HepG2 (cell line): ENCODE measurements around the gene TLNRD1. TPM values are rescaled to one million over a fixed set of nuclear protein-coding genes. Genes with fewer than 3 reads are reported as not detected.

Experiments used
- HNF1A ChIP-seq, 2 experiments: sonication (generic) in 1 of 2; formaldehyde crosslinking in 1 of 2; IDR thresholded peaks; 2 replicates each; pipeline versions ENCODE4 v1.4.0 to v1.6.1; 2016 to 2020; ENCODE audit warnings: borderline replicate concordance in 1 of 2, low read depth in 1 of 2, mild to moderate bottlenecking in 1 of 2, missing genetic modification reagents in 1 of 2
- POGZ ChIP-seq: sonication (generic); formaldehyde crosslinking; IDR thresholded peaks from 2 replicates; pipeline ENCODE4 v1.4.0; 2020; ENCODE audit warnings: mild to moderate bottlenecking, missing genetic modification reagents
- SETDB1 ChIP-seq: sonication (generic); formaldehyde crosslinking; IDR thresholded peaks from 2 replicates; pipeline ENCODE4 v1.5.1; 2020; ENCODE audit warnings: missing genetic modification reagents, mild to moderate bottlenecking, borderline replicate concordance
- TFDP1 ChIP-seq: IDR thresholded peaks from 2 replicates; pipeline ENCODE4 v1.6.1; 2016; ENCODE audit warnings: missing compliant biosample characterization, missing genetic modification reagents, borderline replicate concordance
- UBTF ChIP-seq: sonication (generic); formaldehyde crosslinking; IDR thresholded peaks from 2 replicates; pipeline ENCODE4 v1.4.0; 2020; ENCODE audit warnings: mild to moderate bottlenecking, missing genetic modification reagents
- ZNF136 ChIP-seq: sonication (generic); formaldehyde crosslinking; IDR thresholded peaks from 2 replicates; pipeline ENCODE4 v1.8.1; 2022; ENCODE audit warnings: low read depth, mild to moderate bottlenecking, moderate library complexity, missing genetic modification reagents
- polyA plus RNA-seq, 8 experiments: library from polyadenylated mRNA; depleted of rRNA in 3 of 8; stranded (reverse) in 7 of 8; unstranded in 1 of 8; fragments of >200 nt; fragmentation: Illumina TruSeq in 4 of 8; extraction: Trizol in 4 of 8; gene quantifications; 2 replicates each; pipeline versions ENCODE4 v1.2.1 to v1.2.3, GENCODE V29; 2011 to 2016; ENCODE audit warnings: low read depth in 4 of 8, missing spikeins in 1 of 8, mixed read lengths in 1 of 8; ENCODE audit not compliant: insufficient read depth in 1 of 8
- total RNA-seq, 5 experiments: library from RNA; depleted of rRNA; stranded (reverse); fragments of >200 nt; fragmentation: Illumina TruSeq; extraction: Trizol; gene quantifications; 2 replicates each; pipeline ENCODE4 v1.2.3, GENCODE V29; 2016; ENCODE audit warnings: low read depth in 1 of 5

Gene TLNRD1
- total and polyA plus RNA-seq, 2 of the 13 experiments (the other 11 are each of a cell fraction or from before 2014, with no cell fraction given): 3.4 to 5.3 TPM

GRCh38 chr15:80971143-80971542 is 29.6 kb upstream of the TLNRD1 start (continued):
- TF ChIP-seq HNF1A (IDR thresholded peaks at IDR 0.05; ENCODE audit: low read depth) (no peak), HNF1A (CRISPR knock-in tag; IDR thresholded peaks at IDR 0.05; ENCODE audit: borderline replicate concordance) (no peak), ZNF136 (CRISPR knock-in tag) (no peak), UBTF (no peak), SETDB1 (CRISPR knock-in tag) (no peak), TFDP1 (CRISPR knock-in tag) (no peak), POGZ (CRISPR knock-in tag) (no peak)
